Right hindlimb (tissue), 1 donor: ENCODE results near the gene LRRTM4.
"Not testable (repeated sequence)": the region's sequence is repeated elsewhere in the genome, so short reads cannot be mapped to it uniquely, and the experiment has no call there.

Experiments used
- DNase-seq: peaks from one replicate; pipeline ENCODE4 v3.0.0-alpha.2; 2018

The LRRTM4 gene

DNA sequence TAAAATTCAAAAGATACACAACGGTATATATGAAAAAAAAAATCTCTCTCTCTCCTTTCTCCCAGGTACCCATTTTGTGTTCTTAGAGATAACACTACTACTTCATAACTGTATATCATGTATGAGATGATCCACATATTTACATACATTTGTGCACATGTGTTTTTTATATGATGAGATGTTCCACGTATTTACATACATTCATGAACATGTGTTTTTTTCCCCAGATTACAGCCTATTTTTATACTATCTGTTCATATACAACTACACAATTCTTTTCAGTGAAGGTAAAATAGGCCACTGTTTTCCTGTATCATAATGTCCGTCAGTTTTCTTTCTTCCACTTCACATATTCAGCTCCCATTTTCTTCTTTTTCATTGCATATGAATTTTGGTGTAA lies 808.9 kb downstream of the LRRTM4 start:
- no peak for DNase-seq

DNA sequence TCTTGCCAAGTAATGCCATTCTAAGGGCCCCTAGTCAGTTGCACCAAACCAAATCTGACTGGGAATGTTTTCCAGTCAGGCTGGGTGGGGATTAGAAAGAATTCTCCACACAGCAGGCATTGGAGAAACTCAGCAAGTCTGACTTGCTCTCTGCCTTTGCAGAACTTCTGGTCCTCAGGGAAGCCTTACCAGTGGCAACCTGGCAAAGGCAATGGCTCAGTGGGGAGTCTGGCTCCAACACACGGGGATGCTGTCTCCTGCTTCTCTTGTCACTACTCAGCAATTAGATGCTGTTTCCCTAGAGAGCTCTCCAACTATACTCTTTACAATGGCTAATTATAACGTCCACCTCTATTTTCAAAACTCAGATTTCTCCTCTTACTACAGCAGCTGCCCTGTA lies 810.7 kb downstream of the LRRTM4 start:
- no peak for DNase-seq

DNA sequence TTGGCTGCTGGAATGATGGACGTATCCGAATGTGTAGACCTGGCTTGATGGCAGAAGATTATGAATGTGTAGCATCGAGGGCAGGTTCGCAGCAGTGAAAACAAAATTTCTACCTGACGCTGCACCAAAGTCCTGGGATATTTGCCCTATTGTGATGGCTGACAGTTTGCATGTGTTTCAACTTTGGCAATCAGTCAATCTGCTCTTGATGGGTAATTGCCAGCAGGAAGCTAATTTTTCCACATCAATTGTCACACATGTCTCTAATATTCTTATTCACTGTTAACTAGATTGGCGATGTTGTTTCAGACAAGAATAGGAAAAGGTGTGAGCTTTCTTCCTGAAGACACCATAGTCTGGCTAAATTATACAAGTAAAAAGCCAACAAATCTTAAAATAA lies 821.3 kb downstream of the LRRTM4 start:
- no peak for DNase-seq

DNA sequence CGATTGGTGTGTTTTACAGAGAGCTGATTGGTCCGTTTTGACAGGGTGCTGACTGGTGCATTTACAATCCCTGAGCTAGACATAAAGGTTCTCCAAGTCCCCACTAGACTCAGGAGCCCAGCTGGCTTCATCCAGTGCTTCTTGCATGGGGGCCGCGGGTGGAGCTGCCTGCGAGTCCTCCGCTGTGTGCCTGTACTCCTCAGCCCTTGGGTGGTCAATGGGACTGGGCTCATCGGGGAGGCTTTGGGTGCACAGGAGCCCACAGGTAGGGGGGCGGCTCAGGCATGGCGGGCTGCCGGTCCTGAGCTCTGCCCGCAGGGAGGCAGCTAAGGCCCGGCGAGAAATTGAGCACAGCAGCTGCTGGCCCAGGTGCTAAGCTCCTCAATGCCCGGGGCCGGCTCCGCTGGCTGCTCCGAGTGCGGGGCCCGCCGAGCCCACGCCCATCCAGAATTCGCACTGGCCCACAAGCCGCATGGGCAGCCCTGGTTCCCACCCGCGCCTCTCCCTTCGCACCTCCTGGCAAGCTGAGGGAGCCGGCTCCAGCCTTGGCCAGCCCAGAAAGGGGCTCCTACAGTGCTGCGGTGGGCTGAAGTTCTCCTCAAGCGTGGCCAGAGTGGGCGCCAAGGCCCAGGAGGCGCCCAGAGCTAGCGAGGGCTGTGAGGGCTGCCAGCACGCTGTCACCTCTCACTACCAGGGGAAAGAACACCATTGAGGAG lies 824.0 kb downstream of the LRRTM4 start:
- not testable (repeated sequence) for DNase-seq
